ENCODE data around the gene C1orf210.

DNA sequence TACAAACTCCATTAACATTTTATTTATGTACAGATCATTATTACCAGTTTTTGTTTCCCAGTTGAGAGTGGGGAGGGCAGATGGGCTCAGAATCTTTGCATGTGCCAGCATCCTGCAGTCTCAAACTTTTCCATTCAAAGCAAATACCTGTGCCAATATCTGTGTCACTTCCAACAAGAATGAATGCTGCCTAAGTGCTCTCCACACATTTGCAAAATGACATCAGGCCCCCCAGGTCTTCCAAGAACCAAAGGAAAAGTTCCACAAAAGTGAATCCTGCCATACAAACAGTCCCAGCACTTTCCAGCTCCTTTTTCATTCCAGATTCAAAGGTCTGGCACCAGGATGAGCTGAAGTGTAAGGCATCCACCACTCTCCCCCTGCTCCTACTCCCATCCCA is 13.7 kb upstream of the C1orf210 start:
- no peak for TF ChIP-seq CTCF (IDR thresholded peaks at IDR 0.05; ENCODE audit: poor library complexity)
- TF ChIP-seq EZH2 (IDR thresholded peaks at IDR 0.05; ENCODE audit: borderline replicate concordance) = no peak
- no peak for TF ChIP-seq EZH2phosphoT487 (IDR thresholded peaks at IDR 0.05; ENCODE audit: low read depth, severe bottlenecking, unreplicated experiment)
